Naive thymus-derived CD4-positive, alpha-beta T cell (primary cell): ENCODE data around the gene TNFRSF1B. TPM values are rescaled to one million over a fixed set of nuclear protein-coding genes. Genes with fewer than 3 reads are reported as not detected.

Experiments used
- ATAC-seq: fragments of 150-1000 bp; cut with Tn5 transposase; 2 replicates; pipeline ENCODE4 v1.10.0; 2021; ENCODE audit warnings: mild to moderate bottlenecking, moderate library complexity
- CTCF ChIA-PET: fragments of 350-600 bp; sonication (Branson Sonifier 250); formaldehyde crosslinking; loops from one replicate; lab custom pipeline; 2021; ENCODE audit warnings: antibody characterized with exemption; lab: Charles Lee
- POLR2A ChIA-PET: fragments of 350-600 bp; sonication (Branson Sonifier 250); formaldehyde crosslinking; loops from one replicate; lab custom pipeline; 2021; ENCODE audit warnings: antibody characterized with exemption, inconsistent platforms; lab: Charles Lee
- DNase-seq, 9 donors: peaks; one replicate each; pipeline versions ENCODE4 v3.0.0 to v3.0.0-alpha.2; 2020 to 2022; ENCODE audit warnings: mixed read lengths in 1 of 9
- H3K27ac ChIP-seq: one replicate; pipeline ENCODE4 v1.7.0; 2013; ENCODE audit warnings: mild to moderate bottlenecking, low read depth, low read length, moderate library complexity
- H3K27me3 ChIP-seq, 2 donors: one replicate each; pipeline ENCODE4 v1.7.0; 2013; ENCODE audit warnings: low read length in 2 of 2, mild to moderate bottlenecking in 2 of 2, moderate library complexity in 2 of 2; ENCODE audit not compliant: control insufficient read depth in 2 of 2, insufficient read depth in 2 of 2
- H3K36me3 ChIP-seq, 3 experiments: 1 replicate in 2 of 3; 2 replicates in 1 of 3; pipeline ENCODE4 v1.7.0; 2013; ENCODE audit warnings: low read length in 3 of 3, mild to moderate bottlenecking in 3 of 3, moderate library complexity in 1 of 3; ENCODE audit not compliant: insufficient read depth in 3 of 3, control insufficient read depth in 2 of 3
- H3K4me1 ChIP-seq, 2 donors: one replicate each; pipeline ENCODE4 v1.7.0; 2013; ENCODE audit warnings: low read length in 2 of 2, mild to moderate bottlenecking in 2 of 2, moderate library complexity in 1 of 2; ENCODE audit not compliant: control insufficient read depth in 2 of 2, insufficient read depth in 2 of 2
- H3K4me3 ChIP-seq: 2 replicates; pipeline ENCODE4 v1.7.0; 2013; ENCODE audit warnings: mild to moderate bottlenecking, low read length
- H3K9me3 ChIP-seq, 3 experiments: 1 replicate in 2 of 3; 2 replicates in 1 of 3; pipeline ENCODE4 v1.7.0; 2013; ENCODE audit warnings: low read length in 3 of 3; ENCODE audit not compliant: control insufficient read depth in 2 of 3
- H3K27ac Mint-ChIP-seq, 9 donors: one replicate each; pipeline ENCODE4 v1.8.0; 2020 to 2022; ENCODE audit warnings: mixed read lengths in 9 of 9, mild to moderate bottlenecking in 8 of 9, moderate library complexity in 5 of 9, inconsistent platforms in 2 of 9
- H3K27me3 Mint-ChIP-seq, 5 donors: one replicate each; pipeline ENCODE4 v1.8.0; 2021 to 2022; ENCODE audit warnings: mixed read lengths in 5 of 5, mild to moderate bottlenecking in 1 of 5
- H3K36me3 Mint-ChIP-seq, 5 donors: one replicate each; pipeline ENCODE4 v1.8.0; 2020 to 2022; ENCODE audit warnings: mixed read lengths in 5 of 5, mild to moderate bottlenecking in 3 of 5, inconsistent platforms in 1 of 5
- H3K4me1 Mint-ChIP-seq, 7 donors: one replicate each; pipeline ENCODE4 v1.8.0; 2020 to 2022; ENCODE audit warnings: mixed read lengths in 7 of 7, mild to moderate bottlenecking in 3 of 7, inconsistent platforms in 1 of 7
- H3K4me3 Mint-ChIP-seq, 10 donors: one replicate each; pipeline ENCODE4 v1.8.0; 2020 to 2022; ENCODE audit warnings: mild to moderate bottlenecking in 10 of 10, mixed read lengths in 10 of 10, moderate library complexity in 6 of 10, inconsistent platforms in 2 of 10
- H3K9me3 Mint-ChIP-seq, 11 donors: one replicate each; pipeline ENCODE4 v1.8.0; 2020 to 2022; ENCODE audit warnings: mixed read lengths in 11 of 11, mild to moderate bottlenecking in 4 of 11, inconsistent platforms in 1 of 11, moderate library complexity in 1 of 11
- intact Hi-C, 2 donors: fragments of 100-400 bp; cut with micrococcal nuclease; formaldehyde crosslinking; loops; one replicate each; pipeline ENCODE4 v1.15.1; 2023
- polyA plus RNA-seq, 2 donors: library from polyadenylated mRNA; unstranded; fragments of 300-500 nt; fragmentation: Illumina TruSeq; gene quantifications; one replicate each; pipeline ENCODE4 v1.2.3, GENCODE V29; 2021
- total RNA-seq, 6 experiments: library from RNA in 5 of 6; stranded (reverse) in 5 of 6; gene quantifications; 1 replicate in 5 of 6; 2 replicates in 1 of 6; pipeline ENCODE4 v1.2.3 and lab custom pipeline; 2021 to 2026

The TNFRSF1B gene
- total and polyA plus RNA-seq, 7 experiments from 2014 or later = 30.1 to 278 (median 48.2) TPM

GRCh38 chr1:12183095-12183794, 16.5 kb downstream of the TNFRSF1B start:
- ATAC-seq (no peak), DNase-seq (no peak)
- CTCF ChIA-PET = interaction anchor here (0.5 to 2.3 kb wide), 5 partner anchors 14 to 59 kb away, joined by 3 to 14 read pairs (median 3); no protein-coding TSS in a partner anchor
- no peaks in the 10 kb centered on the region for H3K27me3 ChIP-seq
- Mint-ChIP-seq H3K36me3 (peaks cover 0 to 10% (median 0%) of the 10 kb centered on the region in 5 donors), H3K9me3 (no peaks in the 10 kb centered on the region), H3K4me1 (peaks cover 47 to 88% (median 63%) of the 10 kb centered on the region in 7 donors), H3K27me3 (no peaks in the 10 kb centered on the region), H3K27ac (peak overlapping the region in 6 of 9 donors; percentile 0 to 92 (median 64)), H3K4me3 (no peak overlapping the region)
- H3K4me1 ChIP-seq = peaks cover 23 to 53% of the 10 kb centered on the region in 2 donors
- H3K4me3 ChIP-seq = no peak overlapping the region
- no peaks in the 10 kb centered on the region for H3K9me3 ChIP-seq
- POLR2A ChIA-PET = interaction anchor here (0.7 to 2.2 kb wide), 8 partner anchors 15 to 216 kb away, joined by 3 to 9 read pairs (median 6); no protein-coding TSS in a partner anchor
- peaks cover 0 to 5% (median 4%) of the 10 kb centered on the region in 3 experiments for H3K36me3 ChIP-seq
- H3K27ac ChIP-seq = peak overlapping the region; percentile 10
- intact Hi-C loops = no loop called here

DNA sequence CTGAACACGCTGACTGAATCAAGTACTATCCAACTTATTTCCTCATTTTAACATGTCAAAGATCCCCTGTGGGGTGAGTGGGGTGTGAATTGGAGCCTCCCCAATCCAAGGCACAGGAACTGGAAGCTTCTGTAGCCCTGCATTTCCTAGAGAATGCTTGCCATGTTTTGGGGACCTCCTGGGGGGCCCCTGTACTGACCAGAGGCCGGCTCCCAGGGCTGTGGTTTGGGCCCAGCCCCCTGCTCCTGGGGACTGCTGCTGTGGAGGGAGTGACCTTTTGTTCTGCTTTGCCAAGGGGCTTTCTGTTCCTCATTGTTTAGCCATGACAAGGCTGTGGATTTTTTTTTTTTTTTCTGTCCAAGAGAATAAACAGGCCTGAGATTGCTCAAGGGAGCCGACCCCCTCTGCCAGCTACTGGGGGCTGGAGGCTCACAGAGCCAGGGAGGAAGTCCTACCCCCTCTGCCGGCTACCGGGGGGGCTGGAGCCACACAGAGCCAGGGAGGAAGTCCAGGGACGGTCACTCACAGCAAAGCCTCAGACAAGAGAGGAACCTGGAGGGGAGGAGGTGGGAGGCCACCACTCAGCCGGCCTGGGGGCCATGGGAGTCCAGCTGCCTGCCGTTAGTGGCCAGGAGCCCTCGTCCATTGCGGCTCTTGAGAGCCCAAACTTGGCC, 17.4 kb downstream of the TNFRSF1B start:
- Histone ChIP-seq H3K9me3 (no peaks in the 10 kb centered on the region), H3K36me3 (peaks cover 0 to 13% (median 5%) of the 10 kb centered on the region in 3 experiments), H3K4me3 (no peak overlapping the region), H3K4me1 (peaks cover 14 to 44% of the 10 kb centered on the region in 2 donors), H3K27me3 (no peaks in the 10 kb centered on the region), H3K27ac (no peak overlapping the region)
- DNase-seq = no peak
- H3K9me3 Mint-ChIP-seq = no peaks in the 10 kb centered on the region
- H3K27me3 Mint-ChIP-seq = no peaks in the 10 kb centered on the region
- ATAC-seq = peak; percentile 78
- ChIA-PET CTCF (interaction anchor here (0.5 to 2.3 kb wide), 3 partner anchors 45 to 60 kb away, joined by 3 to 14 read pairs (median 3); no protein-coding TSS in a partner anchor), POLR2A (interaction anchor here (0.5 to 2.2 kb wide), 6 partner anchors 9 to 275 kb away, joined by 3 to 8 read pairs (median 6); no protein-coding TSS in a partner anchor)
- peaks cover 40 to 85% (median 56%) of the 10 kb centered on the region in 7 donors for H3K4me1 Mint-ChIP-seq
- H3K36me3 Mint-ChIP-seq = peaks cover 0 to 13% (median 0%) of the 10 kb centered on the region in 5 donors
- H3K27ac Mint-ChIP-seq = peak overlapping the region in 6 of 9 donors; percentile 27 to 74 (median 56)
- H3K4me3 Mint-ChIP-seq = no peak overlapping the region
- intact Hi-C loops = no loop called here

- H3K27me3 Mint-ChIP-seq = no peaks in the 10 kb centered on the region
- H3K36me3 ChIP-seq = peaks cover 0 to 21% (median 0%) of the 10 kb centered on the region in 3 experiments
- intact Hi-C loops = no loop called here
- H3K36me3 Mint-ChIP-seq = peaks cover 0 to 18% (median 4%) of the 10 kb centered on the region in 5 donors
- DNase-seq (no peak), ATAC-seq (no peak)
- ChIA-PET POLR2A (interaction anchor here (1.4 to 2.0 kb wide), 2 partner anchors 10 to 35 kb away, joined by 3 to 6 read pairs; no protein-coding TSS in a partner anchor), CTCF (interaction anchor here (0.6 to 1.4 kb wide), 2 partner anchors 60 to 1546 kb away, joined by 3 to 4 read pairs; no protein-coding TSS in a partner anchor)
- H3K4me1 Mint-ChIP-seq = peaks cover 35 to 84% (median 53%) of the 10 kb centered on the region in 7 donors
- H3K27me3 ChIP-seq = no peaks in the 10 kb centered on the region
- no peak overlapping the region for H3K4me3 ChIP-seq
- H3K9me3 ChIP-seq = no peaks in the 10 kb centered on the region
- H3K27ac Mint-ChIP-seq = peak overlapping the region in 7 of 9 donors; percentile 10 to 56 (median 46)
- H3K4me3 Mint-ChIP-seq = peak overlapping the region in 1 of 10 donors; percentile 9
- peaks cover 8 to 33% of the 10 kb centered on the region in 2 donors for H3K4me1 ChIP-seq
- peak overlapping the region; percentile 23 for H3K27ac ChIP-seq
- H3K9me3 Mint-ChIP-seq = no peaks in the 10 kb centered on the region
These were observed 18.5 kb downstream of the TNFRSF1B start for GRCh38 chr1:12185036-12185917.

DNA sequence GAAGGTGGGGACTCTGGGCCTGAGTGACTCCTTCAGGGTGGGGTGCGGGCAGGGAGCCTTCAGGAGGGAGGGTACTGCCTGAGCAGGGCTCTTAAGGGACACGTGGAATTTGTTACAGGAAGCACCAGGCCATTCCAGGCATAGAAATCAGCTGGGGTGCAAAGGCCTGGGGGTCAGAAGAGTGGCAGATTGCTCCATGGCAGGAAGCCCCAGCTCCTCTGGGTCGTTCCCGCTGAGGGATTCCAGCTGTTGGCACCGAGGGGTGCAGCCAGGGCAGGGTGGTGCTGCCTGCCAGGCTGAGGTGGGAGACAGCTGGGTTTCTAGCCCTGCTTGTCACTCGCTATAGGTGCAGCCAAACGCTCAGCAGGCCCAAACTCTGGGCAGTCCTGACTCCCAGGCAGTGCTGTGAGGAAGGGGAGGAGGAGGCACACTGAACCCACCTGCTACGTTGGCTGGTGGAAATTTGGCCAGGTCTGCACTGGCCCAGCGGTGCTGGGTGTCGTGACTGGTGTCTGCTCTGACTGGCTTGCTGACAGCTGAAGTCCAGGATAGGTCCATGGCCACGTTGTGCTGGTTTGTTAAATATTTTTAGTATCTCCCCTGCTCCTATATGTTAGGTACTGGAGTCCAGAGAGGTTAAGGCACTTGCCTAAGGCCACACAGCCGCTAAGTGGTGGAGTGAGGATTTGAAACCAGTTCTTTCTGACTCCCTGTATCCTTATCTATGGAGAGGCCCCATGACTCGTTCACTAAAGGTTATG, 19.3 kb downstream of the TNFRSF1B start:
- Mint-ChIP-seq H3K27ac (peak overlapping the region in 6 of 9 donors; percentile 32 to 64 (median 48)), H3K4me3 (no peak overlapping the region), H3K27me3 (no peaks in the 10 kb centered on the region), H3K36me3 (peaks cover 0 to 21% (median 8%) of the 10 kb centered on the region in 5 donors), H3K9me3 (no peaks in the 10 kb centered on the region), H3K4me1 (peaks cover 31 to 79% (median 49%) of the 10 kb centered on the region in 7 donors)
- ChIA-PET CTCF (interaction anchor here (1.4 kb wide), 1 partner anchor 61 kb away, joined by 3 read pairs; no protein-coding TSS in a partner anchor), POLR2A (interaction anchor here (1.7 kb wide), 1 partner anchor 9 kb away, joined by 6 read pairs; no protein-coding TSS in a partner anchor)
- intact Hi-C loops = no loop called here
- H3K27me3 ChIP-seq = no peaks in the 10 kb centered on the region
- no peak overlapping the region for H3K27ac ChIP-seq
- no peak for ATAC-seq
- H3K4me3 ChIP-seq = no peak overlapping the region
- H3K36me3 ChIP-seq = peaks cover 0 to 28% (median 0%) of the 10 kb centered on the region in 3 experiments
- H3K4me1 ChIP-seq = peaks cover 8 to 28% of the 10 kb centered on the region in 2 donors
- DNase-seq = no peak
- H3K9me3 ChIP-seq = no peaks in the 10 kb centered on the region

- no peaks in the 10 kb centered on the region for H3K27me3 Mint-ChIP-seq
- H3K4me3 Mint-ChIP-seq = no peak overlapping the region
- H3K36me3 ChIP-seq = peaks cover 0 to 33% (median 0%) of the 10 kb centered on the region in 3 experiments
- ChIA-PET POLR2A (interaction anchor here (1.7 kb wide), 1 partner anchor 9 kb away, joined by 6 read pairs; no protein-coding TSS in a partner anchor), CTCF (no interaction called here)
- intact Hi-C loops = no loop called here
- no peaks in the 10 kb centered on the region for H3K9me3 ChIP-seq
- peaks cover 0 to 25% (median 8%) of the 10 kb centered on the region in 5 donors for H3K36me3 Mint-ChIP-seq
- H3K27ac Mint-ChIP-seq = peak overlapping the region in 6 of 9 donors; percentile 31 to 64 (median 48)
- H3K4me1 ChIP-seq = peaks cover 8 to 28% of the 10 kb centered on the region in 2 donors
- no peak overlapping the region for H3K4me3 ChIP-seq
- no peaks in the 10 kb centered on the region for H3K9me3 Mint-ChIP-seq
- H3K27me3 ChIP-seq = no peaks in the 10 kb centered on the region
- DNase-seq (no peak), ATAC-seq (no peak)
- no peak overlapping the region for H3K27ac ChIP-seq
- peaks cover 31 to 74% (median 47%) of the 10 kb centered on the region in 7 donors for H3K4me1 Mint-ChIP-seq
These were observed 19.8 kb downstream of the TNFRSF1B start for GRCh38 chr1:12186679-12186985.
